ENCODE results near the gene KIFC3.

KIFC3 gene

GRCh38 chr16:57725554-57725953 is 76.7 kb downstream of the KIFC3 start:
- H3K4me3 ChIP-seq (ENCODE audit: low read depth, low read length), result no peak overlapping the region
- no peak for TF ChIP-seq CTCF (IDR thresholded peaks at IDR 0.05; ENCODE audit: low read depth, low read length)

DNA sequence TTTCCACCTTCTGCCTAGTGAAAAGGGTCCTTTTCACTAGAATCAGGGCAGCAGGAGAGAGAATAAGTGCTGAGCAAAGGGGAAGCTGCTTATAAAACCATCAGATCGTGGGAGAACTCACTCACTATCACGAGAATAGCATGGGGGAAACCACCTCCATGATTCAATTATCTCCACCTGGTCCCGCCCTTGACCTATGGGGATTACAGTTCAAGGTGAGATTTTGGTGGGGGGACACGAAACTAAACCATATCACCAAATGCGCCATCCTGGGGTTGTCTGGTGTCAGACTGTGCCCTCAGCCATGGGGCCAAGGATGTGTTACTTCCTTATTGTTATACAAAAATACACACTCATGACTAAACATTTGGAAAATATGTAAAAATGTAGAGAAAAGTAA is 77.1 kb downstream of the KIFC3 start:
- no peak overlapping the region for H3K4me3 ChIP-seq (ENCODE audit: low read depth, low read length)
- TF ChIP-seq CTCF (IDR thresholded peaks at IDR 0.05; ENCODE audit: low read depth, low read length), result no peak

DNA sequence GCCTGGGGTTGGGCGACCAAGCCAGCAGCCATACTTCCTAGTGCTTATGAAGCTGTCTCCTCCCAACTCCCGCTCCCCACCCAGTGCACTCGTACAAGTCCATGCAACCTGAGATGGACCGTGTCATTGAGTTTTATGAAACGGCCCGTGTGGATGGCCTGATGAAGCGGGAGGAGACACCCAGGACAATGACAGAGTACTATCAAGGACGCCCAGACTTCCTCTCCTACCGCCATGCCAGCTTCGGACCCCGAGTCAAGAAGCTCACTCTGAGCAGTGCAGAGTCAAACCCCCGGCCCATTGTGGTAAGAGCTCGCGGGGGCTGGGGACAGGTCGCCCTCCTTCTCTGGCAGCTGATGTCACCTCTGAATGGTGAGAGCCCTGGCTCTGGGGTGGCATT is 77.8 kb downstream of the KIFC3 start:
- H3K4me3 ChIP-seq (ENCODE audit: low read depth, low read length), result no peak overlapping the region
- TF ChIP-seq CTCF (IDR thresholded peaks at IDR 0.05; ENCODE audit: low read depth, low read length), result no peak

GRCh38 chr16:57723170-57723569 is 79.1 kb downstream of the KIFC3 start:
- H3K4me3 ChIP-seq (ENCODE audit: low read depth, low read length), result no peak overlapping the region
- TF ChIP-seq CTCF (IDR thresholded peaks at IDR 0.05; ENCODE audit: low read depth, low read length), result no peak

DNA sequence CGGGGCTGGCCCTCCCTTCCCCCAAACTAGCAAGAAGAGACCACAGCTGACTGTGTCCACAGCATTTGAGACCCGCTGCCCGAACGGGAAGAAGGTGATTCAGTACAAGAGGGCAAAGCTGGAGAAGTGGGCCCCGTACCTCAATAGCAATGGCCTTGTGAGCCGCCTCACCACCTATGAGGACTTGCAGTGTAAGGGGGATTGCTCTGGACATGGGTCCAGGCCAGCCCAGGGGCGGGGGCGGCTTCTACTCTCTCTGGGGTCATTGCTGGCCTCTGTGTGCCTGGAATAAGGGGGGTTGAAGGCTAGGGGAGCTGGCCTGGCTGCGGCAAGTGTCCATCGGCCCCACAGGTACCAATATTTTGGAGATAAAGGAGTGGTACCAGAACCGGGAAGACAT is 79.6 kb downstream of the KIFC3 start:
- H3K4me3 ChIP-seq (ENCODE audit: low read depth, low read length), result no peak overlapping the region

DNA sequence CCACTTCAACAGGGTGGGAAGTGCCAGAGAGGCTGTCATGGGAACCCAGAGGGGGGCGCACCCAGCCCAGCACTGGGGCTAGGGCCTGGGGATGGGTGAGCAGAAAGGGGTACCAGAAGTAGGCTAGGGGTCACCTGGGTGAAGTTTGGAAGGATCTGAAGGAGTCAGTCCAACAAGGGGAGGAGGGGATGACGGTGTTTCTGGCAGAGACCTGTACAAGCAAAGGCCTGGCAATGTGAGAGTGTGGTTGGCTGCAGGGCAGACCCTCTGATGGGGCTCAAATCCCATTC is 80.1 kb downstream of the KIFC3 start:
- TF ChIP-seq CTCF (IDR thresholded peaks at IDR 0.05; ENCODE audit: low read depth, low read length), result no peak
- H3K4me3 ChIP-seq (ENCODE audit: low read depth, low read length), result no peak overlapping the region

More for the DNA sequence above, 79.6 kb downstream of the KIFC3 start:
- TF ChIP-seq CTCF (IDR thresholded peaks at IDR 0.05; ENCODE audit: low read depth, low read length), result no peak

- no peak overlapping the region for H3K4me3 ChIP-seq (ENCODE audit: low read depth, low read length)
- no peak for TF ChIP-seq CTCF (IDR thresholded peaks at IDR 0.05; ENCODE audit: low read depth, low read length)
Measured at GRCh38 chr16:57721356-57722209, 80.7 kb downstream of the KIFC3 start.

All from WI38 (cell line).